ENCODE measurements around the gene GNPAT.

Gene GNPAT

DNA sequence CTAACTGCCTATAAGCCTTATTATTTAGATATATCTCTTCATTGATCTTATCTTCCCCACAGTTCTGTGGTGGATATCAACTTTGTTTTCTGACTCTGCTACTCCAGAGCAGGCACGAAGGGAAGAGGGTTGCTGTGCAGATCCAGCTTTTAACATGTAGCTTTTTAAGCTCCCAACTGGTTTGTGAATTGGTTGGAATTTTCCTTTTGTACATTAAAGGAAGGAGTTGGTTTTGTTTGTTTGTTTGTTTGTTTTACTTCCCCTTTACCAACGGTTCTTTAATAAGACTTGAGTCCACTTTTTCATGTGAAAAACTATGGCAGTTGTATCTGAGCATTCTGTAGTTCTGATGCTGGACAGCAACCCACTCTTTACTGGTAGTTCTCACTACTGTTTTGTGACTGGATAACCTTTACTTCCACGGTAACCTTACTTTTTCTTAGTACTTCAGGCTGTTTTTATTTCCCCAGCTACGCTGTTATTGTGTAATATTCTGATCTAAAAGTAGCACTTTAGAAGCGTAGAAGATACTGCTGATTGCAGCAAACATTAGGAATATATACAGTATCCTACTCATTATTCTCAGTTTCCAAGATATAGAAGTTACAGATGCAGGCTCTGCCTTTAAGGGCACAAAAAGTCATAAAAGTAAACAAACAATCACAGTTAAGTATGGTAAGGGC is 1.6 kb downstream of the GNPAT start:
- H3K4me3 ChIP-seq (ENCODE audit: low read depth, low read length), result peak overlapping the region; percentile 83
- no peak for TF ChIP-seq CTCF (IDR thresholded peaks at IDR 0.05; ENCODE audit: low read depth, low read length, missing control alignments)
- no peak for DNase-seq (ENCODE audit: low read depth)

DNA sequence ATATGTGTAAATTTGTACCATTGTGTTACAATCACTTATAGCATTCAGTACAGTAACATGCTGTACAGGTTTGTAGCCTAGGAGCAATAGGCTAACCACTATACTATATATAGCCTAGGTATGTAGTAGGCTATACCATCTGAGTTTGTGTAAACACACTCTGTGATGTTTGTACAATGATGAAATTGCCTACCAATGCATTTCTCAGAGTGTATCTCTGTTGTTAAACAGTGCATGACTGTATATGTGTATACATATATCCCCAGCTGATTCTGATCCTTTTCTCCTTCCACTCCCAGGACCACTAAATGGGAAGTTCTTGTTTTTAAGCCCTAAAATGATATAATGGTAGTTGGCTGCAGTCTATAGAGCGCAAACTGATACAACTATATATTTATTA is 7.8 kb downstream of the GNPAT start:
- no peak for TF ChIP-seq CTCF (IDR thresholded peaks at IDR 0.05; ENCODE audit: low read depth, low read length, missing control alignments)
- H3K4me3 ChIP-seq (ENCODE audit: low read depth, low read length), result no peak overlapping the region
- DNase-seq (ENCODE audit: low read depth), result no peak

- TF ChIP-seq CTCF (IDR thresholded peaks at IDR 0.05; ENCODE audit: low read depth, low read length, missing control alignments), result no peak
- H3K4me3 ChIP-seq (ENCODE audit: low read depth, low read length), result no peak overlapping the region
- DNase-seq (ENCODE audit: low read depth), result no peak
These were observed 11.3 kb downstream of the GNPAT start for GRCh38 chr1:231252336-231252735.

- TF ChIP-seq CTCF (IDR thresholded peaks at IDR 0.05; ENCODE audit: low read depth, low read length, missing control alignments), result no peak
- no peak overlapping the region for H3K4me3 ChIP-seq (ENCODE audit: low read depth, low read length)
- DNase-seq (ENCODE audit: low read depth), result no peak
These were observed 19.3 kb downstream of the GNPAT start for GRCh38 chr1:231260351-231260750.

- TF ChIP-seq CTCF (IDR thresholded peaks at IDR 0.05; ENCODE audit: low read depth, low read length, missing control alignments), result no peak
- no peak for DNase-seq (ENCODE audit: low read depth)
- no peak overlapping the region for H3K4me3 ChIP-seq (ENCODE audit: low read depth, low read length)
These were observed 23.6 kb downstream of the GNPAT start for GRCh38 chr1:231264642-231265041.

- DNase-seq (ENCODE audit: low read depth), result no peak
- no peak overlapping the region for H3K4me3 ChIP-seq (ENCODE audit: low read depth, low read length)
- no peak for TF ChIP-seq CTCF (IDR thresholded peaks at IDR 0.05; ENCODE audit: low read depth, low read length, missing control alignments)
These were observed 24.4 kb downstream of the GNPAT start for GRCh38 chr1:231265379-231265778.

DNA sequence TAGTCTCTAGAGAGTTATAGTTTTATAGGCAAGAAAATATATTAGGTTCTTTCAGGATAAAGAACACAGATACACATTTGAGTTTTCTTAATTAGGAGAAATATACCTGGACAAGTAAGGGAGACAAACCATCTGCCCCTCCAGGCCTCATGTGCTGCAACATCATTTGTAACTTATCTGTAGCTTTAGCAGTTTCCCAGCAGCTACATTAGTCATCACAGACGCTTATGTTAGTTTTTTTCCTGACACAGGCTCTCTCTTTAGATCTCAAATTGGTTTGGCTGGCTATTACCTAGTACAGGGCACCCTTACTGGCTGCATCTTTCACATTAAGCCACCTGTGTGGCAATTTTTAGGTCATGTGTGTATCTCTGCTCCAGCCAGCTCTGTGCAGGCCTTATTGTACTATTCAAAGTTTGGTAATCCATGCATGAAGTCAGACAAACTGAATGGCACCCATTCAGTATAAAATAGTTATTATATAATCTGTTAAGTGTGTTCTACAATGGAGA is 25.9 kb downstream of the GNPAT start:
- H3K4me3 ChIP-seq (ENCODE audit: low read depth, low read length), result no peak overlapping the region
- DNase-seq (ENCODE audit: low read depth), result no peak
- no peak for TF ChIP-seq CTCF (IDR thresholded peaks at IDR 0.05; ENCODE audit: low read depth, low read length, missing control alignments)
